Hepatocyte (in vitro differentiated cells): ENCODE results near the gene OXSR1.

ENCODE experiments used
- CTCF ChIP-seq: fragments of 200-600 bp; sonication (generic); IDR thresholded peaks from 2 replicates; pipeline ENCODE4 v1.5.1; 2016; ENCODE audit warnings: antibody characterized with exemption, mild to moderate bottlenecking; ENCODE audit not compliant: poor library complexity
- EZH2 ChIP-seq: fragments of 200-600 bp; sonication (generic); IDR thresholded peaks from 2 replicates; pipeline ENCODE4 v1.6.1; 2016; ENCODE audit warnings: antibody characterized with exemption, mild to moderate bottlenecking, borderline replicate concordance

- TF ChIP-seq CTCF (no peak), EZH2 (no peak)
Measured at GRCh38 chr3:38210141-38210757, 44.9 kb downstream of the OXSR1 start.
